GM21576 (cell line): Measurements from ENCODE around the gene BATF3.

Experiments
- ATAC-seq: cut with Tn5 transposase; IDR thresholded peaks from one replicate; pipeline ENCODE4 v1.9.1; 2021; ENCODE audit warnings: mild to moderate bottlenecking, moderate library complexity; ENCODE audit not compliant: unreplicated experiment

The BATF3 gene

DNA sequence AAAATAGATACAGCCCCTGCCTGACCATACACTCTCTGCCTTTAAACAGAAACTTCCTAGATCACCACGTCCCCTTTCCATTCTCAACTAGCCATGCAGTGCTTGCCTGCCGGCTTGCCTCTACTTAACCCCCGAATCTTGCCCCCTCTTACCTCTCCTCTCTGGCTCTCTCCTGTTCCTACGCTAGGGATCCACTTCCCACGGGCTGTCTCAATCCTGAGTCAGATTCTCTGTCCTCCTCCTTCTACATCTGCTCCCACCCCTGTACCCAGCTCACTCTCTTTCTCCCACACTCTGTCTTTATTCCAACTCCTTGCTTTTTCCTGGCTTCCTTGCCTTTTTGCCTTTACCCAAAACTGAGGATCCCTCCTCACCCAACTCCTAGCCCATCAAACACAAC, 61.7 kb downstream of the BATF3 start:
- ATAC-seq: no peak
